Gastrocnemius medialis (tissue), 4 donors: ENCODE measurements around the gene NAP1L4.

Source experiments
- CTCF ChIP-seq, 5 experiments: fragments of 450-650 bp in 3 of 5; fragments of 200-600 bp in 2 of 5; sonication (generic) in 2 of 5; IDR thresholded peaks in 4 of 5; conservative IDR thresholded peaks in 1 of 5; 1 replicate in 4 of 5; 2 replicates in 1 of 5; pipeline ENCODE4 v1.5.1; 2016 to 2019; ENCODE audit warnings: antibody characterized with exemption in 5 of 5, mild to moderate bottlenecking in 3 of 5, moderate library complexity in 3 of 5
- POLR2A ChIP-seq, 2 donors: fragments of 450-650 bp; IDR thresholded peaks; one replicate each; pipeline ENCODE4 v1.6.1; 2017; ENCODE audit warnings: antibody characterized with exemption in 2 of 2, mild to moderate bottlenecking in 2 of 2, moderate library complexity in 2 of 2

- no peak for TF ChIP-seq CTCF (IDR thresholded peaks at IDR 0.05 in 4 of 5, conservative IDR thresholded peaks at IDR 0.05 in 1 of 5)
- no peak for TF ChIP-seq POLR2A (IDR thresholded peaks at IDR 0.05)
These were observed 78.4 kb downstream of the NAP1L4 start for GRCh38 chr11:2913776-2914175.
